H1 (cell line): Measurements from ENCODE around the gene IL9. TPM values are rescaled to one million over a fixed set of nuclear protein-coding genes. Genes with fewer than 3 reads are reported as not detected.

Source experiments
- CHD7 ChIP-seq: fragments of 300-600 bp; sonication (generic); IDR thresholded peaks from 2 replicates; pipeline ENCODE4 v1.7.1; 2012; ENCODE audit warnings: low read length, moderate library complexity, mild to moderate bottlenecking, inconsistent platforms; ENCODE audit not compliant: insufficient replicate concordance
- EP300 ChIP-seq, 2 experiments: IDR thresholded peaks; 1 replicate in 1 of 2; 2 replicates in 1 of 2; pipeline ENCODE4 v1.6.1; 2011 to 2012; ENCODE audit warnings: low read depth in 2 of 2, low read length in 2 of 2, mild to moderate bottlenecking in 2 of 2, borderline replicate concordance in 1 of 2, inconsistent platforms in 1 of 2, moderate library complexity in 1 of 2
- EZH2 ChIP-seq: fragments of 200-600 bp; sonication (generic); IDR thresholded peaks from 2 replicates; pipeline ENCODE4 v1.7.1; 2012; ENCODE audit warnings: low read depth, mild to moderate bottlenecking, moderate library complexity, low read length, inconsistent platforms; ENCODE audit not compliant: severe bottlenecking
- JUN ChIP-seq: IDR thresholded peaks from 2 replicates; pipeline ENCODE4 v1.6.1; 2011; ENCODE audit warnings: low read depth, mild to moderate bottlenecking, improper control_type of control experiment, low read length
- RNF2 ChIP-seq: fragments of 200-900, 300-1000 bp; sonication (generic); IDR thresholded peaks from 2 replicates; pipeline ENCODE4 v1.7.1; 2016; ENCODE audit warnings: borderline replicate concordance, low read depth, mild to moderate bottlenecking, antibody characterized with exemption, low read length; ENCODE audit not compliant: poor library complexity, severe bottlenecking; ENCODE audit errors: missing control alignments
- RXRA ChIP-seq: IDR thresholded peaks from 2 replicates; pipeline ENCODE4 v1.6.1; 2011; ENCODE audit warnings: low read depth, mild to moderate bottlenecking, low read length, moderate library complexity; ENCODE audit not compliant: insufficient read depth
- TAF7 ChIP-seq: optimal IDR thresholded peaks from 2 replicates; pipeline ENCODE3; 2011; ENCODE audit warnings: low read depth, mild to moderate bottlenecking, inconsistent platforms, low read length, moderate library complexity, borderline replicate concordance
- polyA plus RNA-seq, 7 experiments: library from polyadenylated mRNA; depleted of rRNA in 3 of 7; stranded (reverse) in 5 of 7; unstranded in 2 of 7; fragments of >200 nt in 5 of 7; fragments of 200-250 nt in 2 of 7; gene quantifications; 1 replicate in 5 of 7; 2 replicates in 1 of 7; 4 replicates in 1 of 7; pipeline versions ENCODE4 v1.2.1 to v1.2.3, GENCODE V29; 2011 to 2013; ENCODE audit warnings: missing spikeins in 2 of 7, mixed read lengths in 2 of 7
- total RNA-seq: library from RNA; stranded (reverse); fragmentation: NEBNext Ultra II Directional; extraction: Animal tissue kit (Norgen Biotek cat#: 25700); gene quantifications from 2 replicates; pipeline ENCODE4 v1.2.1, GENCODE V29; 2021

Gene IL9
- total and polyA plus RNA-seq, 2 of the 8 experiments (the other 6 are each of a cell fraction or from before 2014, with no cell fraction given) = not detected

GRCh38 chr5:135930029-135930948, 34.6 kb upstream of the IL9 start (continued):
- TF ChIP-seq CHD7 (no peak), EZH2 (peak; percentile 79), RNF2 (no peak), RXRA (no peak), EP300 (IDR thresholded peaks at IDR 0.05; ENCODE audit: borderline replicate concordance in 1 of 2, low read depth in 2 of 2, low read length in 2 of 2) (no peak), TAF7 (peak; percentile 14), JUN (no peak)
